Measurements from ENCODE around the gene PLCB3. TPM values are rescaled to one million over a fixed set of nuclear protein-coding genes. Genes with fewer than 3 reads are reported as not detected.

The PLCB3 gene
- total and polyA plus RNA-seq, 2 of the 13 experiments (the other 11 are each of a cell fraction or from before 2014, with no cell fraction given): 7.5 to 13.8 TPM

GRCh38 chr11:64317325-64317960 lies 66.1 kb downstream of the PLCB3 start, which contains the start of gene TRMT112 (continued):
- TF ChIP-seq ARID4A (CRISPR knock-in tag; IDR thresholded peaks at IDR 0.05; ENCODE audit: borderline replicate concordance): peak; percentile 61; the same call in 1 of the 2 replicates
- no peak for TF ChIP-seq RORA (CRISPR knock-in tag; IDR thresholded peaks at IDR 0.05)
- TF ChIP-seq MED13 (CRISPR knock-in tag; IDR thresholded peaks at IDR 0.05): peak; percentile 81; the same call in 1 of the 2 replicates
- peak; percentile 38 for TF ChIP-seq TFDP2 (CRISPR knock-in tag; IDR thresholded peaks at IDR 0.05)
- TF ChIP-seq DPF2 (CRISPR knock-in tag; IDR thresholded peaks at IDR 0.05; ENCODE audit: borderline replicate concordance, low read depth): no peak
- peak; percentile 64; the same call in 1 of the 2 replicates for TF ChIP-seq BRCA1 (CRISPR knock-in tag; IDR thresholded peaks at IDR 0.05)
- no peak for TF ChIP-seq SUZ12 (IDR thresholded peaks at IDR 0.05; ENCODE audit: low read depth, low read length)
- TF ChIP-seq ARHGAP35 (CRISPR knock-in tag; IDR thresholded peaks at IDR 0.05; ENCODE audit: borderline replicate concordance): 0 out of 2 replicates have a peak, but pooled peaks have one; percentile 48
- no peak; the same call in 1 of the 2 replicates for TF ChIP-seq CSRNP1 (CRISPR knock-in tag; IDR thresholded peaks at IDR 0.05)
- TF ChIP-seq HNRNPL (IDR thresholded peaks at IDR 0.05; ENCODE audit: low read depth, low read length): peak; percentile 67; the same call in 1 of the 2 replicates
- no peak for TF ChIP-seq TAF15 (IDR thresholded peaks at IDR 0.05; ENCODE audit: low read depth, low read length, poor library complexity, severe bottlenecking)
- TF ChIP-seq MAZ (IDR thresholded peaks at IDR 0.05; ENCODE audit: borderline replicate concordance, low read depth, low read length): no peak; the same call in 1 of the 2 replicates
- peak; percentile 72 for TF ChIP-seq MAZ (CRISPR knock-in tag; IDR thresholded peaks at IDR 0.05; ENCODE audit: low read depth)
- peak; percentile 66; the same call in 1 of the 2 replicates for TF ChIP-seq ZNF317 (CRISPR knock-in tag; IDR thresholded peaks at IDR 0.05)
- TF ChIP-seq ATAD3A (CRISPR knock-in tag; IDR thresholded peaks at IDR 0.05): no peak
- TF ChIP-seq RXRB (CRISPR knock-in tag; IDR thresholded peaks at IDR 0.05; ENCODE audit: borderline replicate concordance): peak; percentile 52
- TF ChIP-seq IRX3 (CRISPR knock-in tag; IDR thresholded peaks at IDR 0.05; ENCODE audit: borderline replicate concordance, low read depth): no peak
- TF ChIP-seq ZNF225 (CRISPR knock-in tag; IDR thresholded peaks at IDR 0.05): peak; percentile 81; the same call in 1 of the 2 replicates
- 0 out of 2 replicates have a peak, but pooled peaks have one; percentile 33 for TF ChIP-seq BRF2 (CRISPR knock-in tag; IDR thresholded peaks at IDR 0.05)
- TF ChIP-seq ZNF580 (CRISPR knock-in tag; IDR thresholded peaks at IDR 0.05; ENCODE audit: borderline replicate concordance, low read depth): no peak
- TF ChIP-seq ZC3H4 (CRISPR knock-in tag; IDR thresholded peaks at IDR 0.05; ENCODE audit: borderline replicate concordance): no peak
